ENCODE data around the gene ACSM2B. TPM values are rescaled to one million over a fixed set of nuclear protein-coding genes. Genes with fewer than 3 reads are reported as not detected.
"Not testable (repeated sequence)": the region's sequence is repeated elsewhere in the genome, so short reads cannot be mapped to it uniquely, and the experiment has no call there.

ACSM2B gene
- total RNA-seq, 1 donor from 2014 or later = not detected

- not testable (repeated sequence) for H3K36me3 Mint-ChIP-seq (ENCODE audit: unreplicated experiment); H3K27me3 Mint-ChIP-seq (ENCODE audit: unreplicated experiment); H3K4me3 Mint-ChIP-seq (ENCODE audit: unreplicated experiment); DNase-seq; H3K9me3 Mint-ChIP-seq (ENCODE audit: unreplicated experiment); H3K27ac Mint-ChIP-seq (ENCODE audit: unreplicated experiment); H3K4me1 Mint-ChIP-seq (ENCODE audit: low read depth, unreplicated experiment)
Observed at GRCh38 chr16:20531795-20532194, 44.4 kb downstream of the ACSM2B start.

GRCh38 chr16:20520103-20520502 is 56.1 kb downstream of the ACSM2B start:
- Mint-ChIP-seq H3K4me1 (ENCODE audit: low read depth, unreplicated experiment) (no peaks in the 10 kb centered on the region), H3K27ac (ENCODE audit: unreplicated experiment) (no peak overlapping the region), H3K9me3 (ENCODE audit: unreplicated experiment) (peaks cover 2% of the 10 kb centered on the region), H3K4me3 (ENCODE audit: unreplicated experiment) (no peak overlapping the region), H3K27me3 (ENCODE audit: unreplicated experiment) (peaks cover 2% of the 10 kb centered on the region), H3K36me3 (ENCODE audit: unreplicated experiment) (no peaks in the 10 kb centered on the region)
- no peak for DNase-seq
- no peak for TF ChIP-seq CTCF (IDR thresholded peaks at IDR 0.05; ENCODE audit: partially characterized antibody, unreplicated experiment)

- no peaks in the 10 kb centered on the region for H3K36me3 Mint-ChIP-seq (ENCODE audit: unreplicated experiment)
- no peak overlapping the region for H3K4me3 Mint-ChIP-seq (ENCODE audit: unreplicated experiment)
- H3K9me3 Mint-ChIP-seq (ENCODE audit: unreplicated experiment) = peaks cover 2% of the 10 kb centered on the region
- H3K27me3 Mint-ChIP-seq (ENCODE audit: unreplicated experiment) = peaks cover 2% of the 10 kb centered on the region
- no peak for TF ChIP-seq CTCF (IDR thresholded peaks at IDR 0.05; ENCODE audit: partially characterized antibody, unreplicated experiment)
- H3K4me1 Mint-ChIP-seq (ENCODE audit: low read depth, unreplicated experiment) = no peaks in the 10 kb centered on the region
- no peak for DNase-seq
- H3K27ac Mint-ChIP-seq (ENCODE audit: unreplicated experiment) = no peak overlapping the region
Observed at GRCh38 chr16:20519231-20519630, 56.9 kb downstream of the ACSM2B start.

- Mint-ChIP-seq H3K27ac (ENCODE audit: unreplicated experiment) (no peak overlapping the region), H3K27me3 (ENCODE audit: unreplicated experiment) (peaks cover 2% of the 10 kb centered on the region), H3K4me3 (ENCODE audit: unreplicated experiment) (no peak overlapping the region), H3K36me3 (ENCODE audit: unreplicated experiment) (no peaks in the 10 kb centered on the region), H3K4me1 (ENCODE audit: low read depth, unreplicated experiment) (no peaks in the 10 kb centered on the region), H3K9me3 (ENCODE audit: unreplicated experiment) (peaks cover 5% of the 10 kb centered on the region)
- DNase-seq = no peak
- TF ChIP-seq CTCF (IDR thresholded peaks at IDR 0.05; ENCODE audit: partially characterized antibody, unreplicated experiment) = no peak
Observed at GRCh38 chr16:20517149-20517548, 59.0 kb downstream of the ACSM2B start.

GRCh38 chr16:20515688-20516090 is 60.5 kb downstream of the ACSM2B start:
- peaks cover 2% of the 10 kb centered on the region for H3K27me3 Mint-ChIP-seq (ENCODE audit: unreplicated experiment)
- no peak for DNase-seq
- H3K9me3 Mint-ChIP-seq (ENCODE audit: unreplicated experiment) = peaks cover 5% of the 10 kb centered on the region
- no peak overlapping the region for H3K4me3 Mint-ChIP-seq (ENCODE audit: unreplicated experiment)
- H3K27ac Mint-ChIP-seq (ENCODE audit: unreplicated experiment) = no peak overlapping the region
- no peaks in the 10 kb centered on the region for H3K36me3 Mint-ChIP-seq (ENCODE audit: unreplicated experiment)
- H3K4me1 Mint-ChIP-seq (ENCODE audit: low read depth, unreplicated experiment) = no peaks in the 10 kb centered on the region
- TF ChIP-seq CTCF (IDR thresholded peaks at IDR 0.05; ENCODE audit: partially characterized antibody, unreplicated experiment) = no peak

- Mint-ChIP-seq H3K27ac (ENCODE audit: unreplicated experiment) (no peak overlapping the region), H3K4me1 (ENCODE audit: low read depth, unreplicated experiment) (no peaks in the 10 kb centered on the region), H3K4me3 (ENCODE audit: unreplicated experiment) (no peak overlapping the region), H3K27me3 (ENCODE audit: unreplicated experiment) (peaks cover 3% of the 10 kb centered on the region), H3K9me3 (ENCODE audit: unreplicated experiment) (peaks cover 5% of the 10 kb centered on the region), H3K36me3 (ENCODE audit: unreplicated experiment) (peaks cover 15% of the 10 kb centered on the region)
- no peak for DNase-seq
- no peak for TF ChIP-seq CTCF (IDR thresholded peaks at IDR 0.05; ENCODE audit: partially characterized antibody, unreplicated experiment)
Observed at GRCh38 chr16:20510323-20510722, 65.8 kb downstream of the ACSM2B start.
